HUES48 (cell line): ENCODE results near the gene GREB1.

ENCODE experiments used
- H3K27ac ChIP-seq: one replicate; pipeline ENCODE4 v1.7.0; 2013; ENCODE audit warnings: low read depth, low read length, inconsistent platforms
- H3K27me3 ChIP-seq: 2 replicates; pipeline ENCODE4 v1.6.1; 2013; ENCODE audit warnings: mild to moderate bottlenecking, low read length; ENCODE audit not compliant: control insufficient read depth, insufficient read depth
- H3K36me3 ChIP-seq: 2 replicates; pipeline ENCODE4 v1.6.1; 2013; ENCODE audit warnings: low read length; ENCODE audit not compliant: control insufficient read depth, insufficient read depth
- H3K4me1 ChIP-seq: 2 replicates; pipeline ENCODE4 v1.6.1; 2013; ENCODE audit warnings: mild to moderate bottlenecking, low read length; ENCODE audit not compliant: control insufficient read depth, insufficient read depth
- H3K4me3 ChIP-seq: 2 replicates; pipeline ENCODE4 v1.5.1; 2013; ENCODE audit warnings: mild to moderate bottlenecking, low read depth, low read length
- H3K9ac ChIP-seq: 2 replicates; pipeline ENCODE4 v1.6.1; 2013; ENCODE audit warnings: mild to moderate bottlenecking, low read depth, low read length, moderate library complexity
- H3K9me3 ChIP-seq: 2 replicates; pipeline ENCODE4 v1.6.1; 2013; ENCODE audit warnings: low read length; ENCODE audit not compliant: control insufficient read depth, insufficient read depth

Gene GREB1

GRCh38 chr2:11577101-11577883 lies 43.4 kb downstream of the GREB1 start:
- no peak overlapping the region for H3K4me3 ChIP-seq
- H3K36me3 ChIP-seq: peaks cover 15% of the 10 kb centered on the region; the same call in 1 of the 2 replicates
- H3K9me3 ChIP-seq: no peaks in the 10 kb centered on the region
- no peaks in the 10 kb centered on the region for H3K27me3 ChIP-seq
- H3K27ac ChIP-seq: no peak overlapping the region
- H3K4me1 ChIP-seq: peaks cover 21% of the 10 kb centered on the region
- no peak overlapping the region for H3K9ac ChIP-seq

GRCh38 chr2:11578081-11578948 lies 44.5 kb downstream of the GREB1 start:
- Histone ChIP-seq H3K4me1 (peaks cover 21% of the 10 kb centered on the region), H3K36me3 (peaks cover 15% of the 10 kb centered on the region; the same call in 1 of the 2 replicates), H3K4me3 (no peak overlapping the region), H3K27ac (no peak overlapping the region), H3K9me3 (no peaks in the 10 kb centered on the region), H3K9ac (no peak overlapping the region), H3K27me3 (no peaks in the 10 kb centered on the region)

GRCh38 chr2:11578986-11579774 lies 45.3 kb downstream of the GREB1 start:
- Histone ChIP-seq H3K9ac (no peak overlapping the region), H3K27ac (no peak overlapping the region), H3K36me3 (peaks cover 15% of the 10 kb centered on the region; the same call in 1 of the 2 replicates), H3K4me1 (peaks cover 12% of the 10 kb centered on the region), H3K4me3 (no peak overlapping the region), H3K9me3 (no peaks in the 10 kb centered on the region), H3K27me3 (no peaks in the 10 kb centered on the region)

- Histone ChIP-seq H3K4me3 (no peak overlapping the region), H3K9ac (no peak overlapping the region), H3K27me3 (no peaks in the 10 kb centered on the region), H3K36me3 (peaks cover 15% of the 10 kb centered on the region; the same call in 1 of the 2 replicates), H3K9me3 (no peaks in the 10 kb centered on the region), H3K4me1 (peaks cover 11% of the 10 kb centered on the region), H3K27ac (no peak overlapping the region)
Measured at GRCh38 chr2:11579867-11580659, 46.2 kb downstream of the GREB1 start.

- peaks cover 15% of the 10 kb centered on the region for H3K36me3 ChIP-seq
- no peak overlapping the region for H3K4me3 ChIP-seq
- no peak overlapping the region for H3K27ac ChIP-seq
- H3K9ac ChIP-seq: no peak overlapping the region
- H3K27me3 ChIP-seq: no peaks in the 10 kb centered on the region
- no peaks in the 10 kb centered on the region for H3K9me3 ChIP-seq
- H3K4me1 ChIP-seq: peaks cover 11% of the 10 kb centered on the region
Measured at GRCh38 chr2:11580697-11581096, 46.9 kb downstream of the GREB1 start.

- no peak overlapping the region for H3K4me3 ChIP-seq
- no peak overlapping the region for H3K9ac ChIP-seq
- H3K27ac ChIP-seq: no peak overlapping the region
- H3K4me1 ChIP-seq: peaks cover 11% of the 10 kb centered on the region
- peaks cover 15% of the 10 kb centered on the region for H3K36me3 ChIP-seq
- H3K27me3 ChIP-seq: no peaks in the 10 kb centered on the region
- no peaks in the 10 kb centered on the region for H3K9me3 ChIP-seq
Measured at GRCh38 chr2:11581124-11581796, 47.4 kb downstream of the GREB1 start.

GRCh38 chr2:11581797-11582611 lies 48.2 kb downstream of the GREB1 start:
- H3K4me3 ChIP-seq: no peak overlapping the region
- peaks cover 15% of the 10 kb centered on the region for H3K36me3 ChIP-seq
- H3K4me1 ChIP-seq: peaks cover 11% of the 10 kb centered on the region
- H3K27me3 ChIP-seq: no peaks in the 10 kb centered on the region
- no peak overlapping the region for H3K9ac ChIP-seq
- no peak overlapping the region for H3K27ac ChIP-seq
- no peaks in the 10 kb centered on the region for H3K9me3 ChIP-seq

GRCh38 chr2:11582612-11582861 lies 48.7 kb downstream of the GREB1 start:
- Histone ChIP-seq H3K4me1 (peaks cover 11% of the 10 kb centered on the region), H3K27ac (no peak overlapping the region), H3K9ac (no peak overlapping the region), H3K9me3 (no peaks in the 10 kb centered on the region), H3K27me3 (no peaks in the 10 kb centered on the region), H3K36me3 (peaks cover 16% of the 10 kb centered on the region), H3K4me3 (no peak overlapping the region)

- Histone ChIP-seq H3K4me1 (peaks cover 9% of the 10 kb centered on the region), H3K9me3 (no peaks in the 10 kb centered on the region), H3K27ac (peak overlapping the region; percentile 60), H3K9ac (no peak overlapping the region), H3K4me3 (no peak overlapping the region), H3K36me3 (peaks cover 18% of the 10 kb centered on the region), H3K27me3 (no peaks in the 10 kb centered on the region)
Measured at GRCh38 chr2:11582862-11583752, 49.3 kb downstream of the GREB1 start.
